KOPT-K1 (cell line): ENCODE measurements around the gene GRK5.
A peak's percentile ranks its signal among the peaks of the same experiment; 100 is the strongest.

ENCODE experiments used
- H3K27ac ChIP-seq: fragments of 200-600 bp; sonication (generic); 2 replicates; pipeline ENCODE4 v1.5.1; 2016; ENCODE audit warnings: antibody characterized with exemption, mild to moderate bottlenecking, low read depth, low read length; ENCODE audit not compliant: poor library complexity, severe bottlenecking
- H3K36me3 ChIP-seq: fragments of 200-600 bp; sonication (generic); 2 replicates; pipeline ENCODE4 v1.5.1; 2017; ENCODE audit warnings: antibody characterized with exemption, mild to moderate bottlenecking, low read length, moderate library complexity; ENCODE audit not compliant: insufficient read depth
- H3K9me3 ChIP-seq: fragments of 200-600 bp; sonication (generic); 2 replicates; pipeline ENCODE4 v1.5.1; 2017; ENCODE audit warnings: antibody characterized with exemption, low read length, mild to moderate bottlenecking; ENCODE audit not compliant: insufficient read depth, poor library complexity, severe bottlenecking

The GRK5 gene

DNA sequence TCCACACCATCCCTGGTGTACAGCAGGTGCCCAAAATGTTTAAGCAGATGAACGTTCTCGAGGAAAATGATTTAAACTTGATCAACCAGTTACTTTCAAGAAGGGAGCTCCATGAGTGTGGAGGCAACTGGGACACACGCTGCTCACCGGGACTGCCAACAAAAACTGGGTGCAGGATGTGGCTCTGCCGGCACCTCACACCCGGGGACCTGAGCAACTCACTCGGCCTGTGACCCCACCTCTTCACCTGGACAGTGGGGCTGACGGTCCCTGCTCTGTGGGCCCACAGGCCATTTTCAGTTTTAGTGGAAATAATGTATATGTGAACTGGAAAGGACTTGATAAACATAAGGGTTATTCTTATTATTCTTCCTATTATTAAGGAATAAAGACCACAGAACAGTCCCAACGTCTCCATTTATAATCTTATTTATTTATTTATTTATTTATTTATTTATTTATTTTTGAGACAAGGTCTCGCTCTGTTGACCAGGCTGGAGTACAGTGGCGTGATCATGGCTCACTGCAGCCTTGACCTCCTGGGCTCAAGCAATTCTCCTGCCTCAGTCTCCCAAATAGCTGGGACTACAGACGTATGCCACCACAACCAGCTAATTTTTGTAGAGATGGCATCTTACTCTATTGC is 274.5 kb downstream of the GRK5 start:
- H3K36me3 ChIP-seq = no peaks in the 10 kb centered on the region
- H3K27ac ChIP-seq = no peak overlapping the region
- no peaks in the 10 kb centered on the region for H3K9me3 ChIP-seq

DNA sequence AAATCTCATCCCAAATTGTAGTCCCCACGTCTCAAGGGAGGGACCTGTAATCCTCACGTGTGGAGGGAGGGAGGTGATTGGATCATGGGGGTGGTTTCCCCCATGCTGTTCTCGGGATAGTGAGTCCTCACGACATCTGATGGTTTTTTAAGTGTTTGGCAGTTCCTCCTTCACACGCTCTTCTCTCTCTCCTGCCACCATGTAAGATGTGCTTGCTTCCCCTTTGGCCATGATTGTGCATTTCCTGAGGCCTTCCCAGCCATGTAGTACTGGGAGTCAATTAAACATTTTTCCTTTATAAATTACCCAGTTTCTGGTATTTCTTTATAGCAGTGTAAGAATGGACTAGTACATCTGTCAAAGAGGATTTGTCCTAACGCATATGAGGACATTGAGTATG is 275.6 kb downstream of the GRK5 start:
- H3K9me3 ChIP-seq = no peaks in the 10 kb centered on the region
- H3K36me3 ChIP-seq = no peaks in the 10 kb centered on the region
- no peak overlapping the region for H3K27ac ChIP-seq

DNA sequence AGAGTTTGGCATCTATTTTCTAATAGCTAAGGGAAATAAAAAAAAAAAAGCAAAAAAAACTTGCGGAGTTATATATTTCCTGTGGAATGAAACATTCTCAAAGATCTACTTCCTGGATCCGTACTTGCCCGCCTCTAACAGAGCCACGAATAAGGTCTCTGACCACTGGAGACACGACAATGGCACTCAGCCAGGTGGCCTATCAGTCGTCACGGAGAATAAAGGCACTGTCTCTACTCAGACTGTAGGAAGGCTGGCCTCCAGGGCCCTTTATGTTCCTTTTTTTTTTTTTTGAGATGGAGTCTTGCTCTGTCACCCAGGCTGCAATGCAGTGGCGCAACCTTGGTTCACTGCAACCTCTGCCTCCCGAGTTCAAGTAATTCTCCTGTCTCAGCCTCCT is 276.5 kb downstream of the GRK5 start:
- H3K27ac ChIP-seq = no peak overlapping the region
- H3K9me3 ChIP-seq = no peaks in the 10 kb centered on the region
- no peaks in the 10 kb centered on the region for H3K36me3 ChIP-seq

DNA sequence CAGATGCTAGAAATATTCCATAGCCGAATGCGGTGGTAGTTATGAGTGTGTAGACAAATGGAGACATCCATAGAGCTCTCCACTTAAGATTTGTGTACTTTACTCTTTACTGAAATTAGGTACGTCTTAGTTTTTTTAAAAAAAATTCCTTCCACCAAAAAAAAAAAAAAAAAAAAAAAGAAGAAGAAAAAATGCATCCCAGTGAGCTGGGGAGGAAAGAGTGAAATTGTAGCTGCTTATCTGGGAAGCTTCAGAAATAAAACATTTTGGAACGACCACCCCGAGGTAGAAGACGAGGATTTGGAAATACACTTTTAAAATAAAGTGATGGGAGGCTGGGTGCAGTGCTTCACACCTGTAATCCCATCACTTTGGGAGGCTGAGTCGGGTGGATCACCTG is 281.3 kb downstream of the GRK5 start:
- Histone ChIP-seq H3K9me3 (no peaks in the 10 kb centered on the region), H3K36me3 (no peaks in the 10 kb centered on the region), H3K27ac (peak overlapping the region; percentile 85)

DNA sequence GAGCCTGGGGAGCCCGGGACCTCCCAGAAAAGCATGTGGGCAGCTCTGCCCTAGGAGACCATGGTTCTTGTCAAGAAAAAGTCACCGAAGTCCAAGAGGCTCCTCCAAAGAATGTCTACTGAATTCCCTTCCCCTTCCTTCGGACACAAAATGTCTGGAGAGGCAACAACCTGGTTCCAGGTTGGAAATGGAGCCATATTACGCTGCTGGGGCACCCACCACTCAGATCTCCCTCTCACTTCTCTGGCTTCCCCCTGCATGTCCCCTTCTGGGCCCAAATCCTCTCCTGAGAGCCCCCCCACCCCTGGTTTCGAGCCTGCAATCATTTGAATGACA is 282.6 kb downstream of the GRK5 start:
- Histone ChIP-seq H3K36me3 (no peaks in the 10 kb centered on the region), H3K27ac (peak overlapping the region; percentile 85), H3K9me3 (no peaks in the 10 kb centered on the region)

DNA sequence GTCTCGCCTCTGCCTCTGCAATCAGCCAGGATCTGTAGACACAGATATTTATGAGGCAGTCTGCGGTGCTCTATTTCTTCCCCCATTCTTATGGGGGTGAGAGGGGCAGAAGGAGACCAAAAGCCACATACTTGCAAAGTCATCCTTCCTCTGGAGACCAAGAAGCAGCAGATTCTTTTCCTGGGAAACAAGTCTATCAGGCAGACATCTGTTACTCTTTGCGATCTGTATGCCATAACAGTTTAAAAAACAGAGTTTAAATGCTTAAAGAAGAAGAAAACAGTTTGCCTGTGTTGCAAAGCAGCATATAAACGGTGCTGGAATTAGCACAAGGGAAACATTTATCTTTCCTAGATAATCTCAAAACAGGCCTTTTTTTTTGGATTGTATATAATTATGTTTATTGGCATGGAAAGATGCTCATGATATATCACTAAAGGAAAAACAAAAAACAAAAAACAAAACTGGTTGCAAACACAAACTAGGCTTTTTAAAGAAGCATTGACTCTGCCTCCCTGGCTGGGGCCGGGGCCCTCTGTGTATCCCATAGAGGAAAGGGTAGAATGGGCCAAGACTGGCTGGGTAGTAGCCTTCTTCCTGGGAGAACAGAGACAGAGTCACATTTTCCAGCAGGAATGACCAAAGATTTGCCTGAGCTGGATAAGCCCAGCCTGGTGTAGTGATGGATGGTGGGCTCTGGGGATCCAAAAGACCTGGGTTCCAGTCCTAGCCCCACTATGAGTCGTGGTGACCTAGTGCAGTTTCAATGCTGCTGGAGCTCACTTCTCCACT is 284.8 kb downstream of the GRK5 start:
- Histone ChIP-seq H3K27ac (peak overlapping the region; percentile 38), H3K9me3 (no peaks in the 10 kb centered on the region), H3K36me3 (no peaks in the 10 kb centered on the region)

DNA sequence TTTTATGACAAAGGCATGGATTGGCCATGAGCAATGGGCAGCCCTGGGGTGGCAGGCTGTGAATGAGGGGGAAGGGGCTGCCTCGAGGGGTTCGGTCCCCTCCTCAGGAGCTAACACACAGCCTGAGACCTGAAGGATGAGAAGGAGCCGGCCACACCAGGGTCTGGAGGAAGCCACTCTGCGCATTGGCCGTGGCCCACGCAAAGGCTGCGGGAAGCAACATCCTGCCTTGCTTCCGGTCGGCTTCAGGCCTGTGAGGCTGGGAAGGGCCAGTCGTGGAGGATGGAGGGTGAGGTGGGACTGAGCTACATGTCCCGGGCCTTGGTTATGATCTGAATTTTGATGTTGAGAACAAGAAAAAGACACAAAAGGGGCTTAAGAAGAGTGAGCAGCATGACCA is 285.8 kb downstream of the GRK5 start:
- Histone ChIP-seq H3K27ac (no peak overlapping the region), H3K36me3 (peaks cover under 1% of the 10 kb centered on the region; the same call in 1 of the 2 replicates)

DNA sequence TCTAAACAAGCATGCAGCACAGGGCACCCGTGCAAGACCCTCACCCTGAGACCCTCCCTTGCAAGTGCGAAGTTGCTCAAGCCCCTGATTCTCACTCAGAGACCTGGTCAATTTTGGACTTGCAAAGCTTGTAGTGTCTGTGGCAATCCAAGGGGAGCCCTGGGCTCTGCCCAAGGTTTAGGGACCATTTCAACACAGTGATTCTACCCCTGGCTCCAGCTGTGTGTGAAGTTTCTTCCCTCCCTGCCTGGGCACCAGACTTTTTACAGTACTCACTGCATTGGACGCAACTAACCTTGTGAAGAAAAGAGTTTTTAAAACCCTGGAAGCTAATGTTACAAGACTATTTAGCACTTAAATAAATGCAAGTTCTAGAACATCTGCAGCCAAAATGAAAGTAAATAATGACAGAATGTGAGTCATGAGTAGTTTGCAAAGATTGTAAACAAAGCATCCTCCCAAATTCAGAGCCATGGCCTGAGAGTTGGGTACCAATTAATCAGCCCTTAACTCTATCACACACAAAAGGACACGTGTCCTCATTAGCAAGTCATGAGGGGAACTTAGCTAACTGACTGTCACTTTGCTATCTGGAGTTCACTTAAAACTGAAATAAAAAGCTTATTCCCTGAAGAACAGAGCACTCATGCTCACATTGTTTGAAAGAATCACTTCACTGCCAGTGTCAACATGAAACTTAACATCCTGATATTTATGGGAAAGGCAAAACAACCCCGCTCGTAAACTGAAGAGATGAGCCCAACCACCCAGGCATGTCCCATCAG is 287.1 kb downstream of the GRK5 start:
- Histone ChIP-seq H3K36me3 (peaks cover 13% of the 10 kb centered on the region), H3K27ac (peak overlapping the region; percentile 41), H3K9me3 (no peaks in the 10 kb centered on the region)

More for the DNA sequence above, 285.8 kb downstream of the GRK5 start:
- no peaks in the 10 kb centered on the region for H3K9me3 ChIP-seq

DNA sequence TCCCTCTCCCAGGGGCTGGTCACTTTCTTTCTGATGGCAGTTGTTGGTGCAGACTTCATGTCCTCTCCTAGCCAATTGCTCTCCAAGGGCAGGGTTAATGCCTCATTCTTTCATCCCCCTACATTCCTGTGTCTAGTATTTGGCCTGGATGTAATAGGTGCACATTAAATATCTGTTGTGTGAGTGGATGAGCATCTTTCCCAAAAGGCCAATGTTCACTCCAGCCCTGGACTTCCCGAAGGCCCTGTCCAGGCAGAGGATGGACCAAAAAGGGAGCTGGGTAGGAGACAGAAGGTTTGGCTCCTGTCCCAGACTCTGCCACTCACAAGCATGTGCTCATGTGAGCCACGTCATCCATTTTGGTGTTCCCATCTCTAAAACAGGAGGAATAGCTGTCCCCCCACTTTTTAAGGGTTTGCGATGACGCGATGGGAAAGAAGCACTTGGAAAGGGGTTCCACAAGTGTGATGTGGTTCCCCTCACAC is 287.7 kb downstream of the GRK5 start:
- H3K36me3 ChIP-seq = peaks cover 20% of the 10 kb centered on the region
- H3K9me3 ChIP-seq = no peaks in the 10 kb centered on the region
- no peak overlapping the region for H3K27ac ChIP-seq

DNA sequence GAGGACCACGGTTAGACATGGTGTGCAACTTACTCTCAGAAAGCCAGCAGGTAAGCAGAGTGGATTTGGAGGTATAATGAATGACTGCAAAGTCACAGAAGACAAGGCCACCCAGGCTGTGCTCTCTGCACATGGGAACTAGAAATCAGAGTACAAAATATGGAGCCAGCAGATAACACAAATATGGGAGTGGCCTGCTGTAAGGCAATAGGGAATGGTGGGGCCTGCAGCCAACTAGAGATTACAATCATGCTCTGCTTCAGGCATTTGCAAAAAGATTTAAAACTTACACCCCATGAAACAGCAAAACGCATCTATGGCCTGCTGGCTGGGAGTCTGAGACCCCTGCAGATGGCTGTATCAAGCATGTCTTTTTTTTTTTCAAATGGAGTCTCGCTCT is 288.2 kb downstream of the GRK5 start:
- Histone ChIP-seq H3K36me3 (peaks cover 24% of the 10 kb centered on the region), H3K27ac (no peak overlapping the region), H3K9me3 (no peaks in the 10 kb centered on the region)

DNA sequence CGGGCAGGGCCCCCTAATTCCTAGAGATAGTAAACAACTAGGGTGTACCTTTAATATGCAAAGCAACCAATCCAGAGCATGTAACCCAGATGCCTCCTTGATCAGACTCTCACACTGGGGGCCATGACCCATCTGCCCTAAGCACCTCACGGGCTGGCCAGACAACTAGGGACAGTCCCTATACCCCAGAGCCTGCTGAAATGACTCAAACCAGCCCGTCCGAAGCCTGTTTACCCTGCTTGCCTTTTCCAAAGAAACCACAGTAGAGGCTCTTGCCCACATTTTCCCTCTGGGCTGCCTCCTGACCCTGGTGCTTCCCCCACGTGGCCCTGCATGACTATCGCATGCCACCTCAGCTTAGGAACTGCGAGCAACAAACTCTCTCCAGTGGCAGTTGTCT is 288.9 kb downstream of the GRK5 start:
- peak overlapping the region; percentile 26 for H3K27ac ChIP-seq
- peaks cover 28% of the 10 kb centered on the region for H3K36me3 ChIP-seq
- no peaks in the 10 kb centered on the region for H3K9me3 ChIP-seq

DNA sequence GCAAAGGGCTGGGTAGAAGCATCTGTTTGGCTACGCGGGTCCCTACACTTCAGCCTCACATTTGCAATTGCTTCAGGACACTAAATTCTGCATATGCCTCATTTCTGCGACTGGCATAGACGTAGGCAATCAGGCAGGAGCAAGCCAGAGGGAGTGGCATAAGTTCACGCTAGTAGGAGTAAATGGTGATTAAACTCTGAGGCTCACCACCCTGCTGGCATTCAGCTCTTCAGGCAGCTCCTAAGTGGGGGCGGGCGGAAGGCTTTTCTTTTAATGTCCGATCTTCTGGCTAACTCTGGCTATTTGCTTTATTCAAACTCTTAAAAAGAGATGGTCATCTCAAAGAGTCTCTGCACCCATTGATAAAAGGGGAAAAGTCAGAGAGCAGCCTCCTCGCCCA is 289.9 kb downstream of the GRK5 start:
- peaks cover 28% of the 10 kb centered on the region for H3K36me3 ChIP-seq
- no peaks in the 10 kb centered on the region for H3K9me3 ChIP-seq
- H3K27ac ChIP-seq = no peak overlapping the region

DNA sequence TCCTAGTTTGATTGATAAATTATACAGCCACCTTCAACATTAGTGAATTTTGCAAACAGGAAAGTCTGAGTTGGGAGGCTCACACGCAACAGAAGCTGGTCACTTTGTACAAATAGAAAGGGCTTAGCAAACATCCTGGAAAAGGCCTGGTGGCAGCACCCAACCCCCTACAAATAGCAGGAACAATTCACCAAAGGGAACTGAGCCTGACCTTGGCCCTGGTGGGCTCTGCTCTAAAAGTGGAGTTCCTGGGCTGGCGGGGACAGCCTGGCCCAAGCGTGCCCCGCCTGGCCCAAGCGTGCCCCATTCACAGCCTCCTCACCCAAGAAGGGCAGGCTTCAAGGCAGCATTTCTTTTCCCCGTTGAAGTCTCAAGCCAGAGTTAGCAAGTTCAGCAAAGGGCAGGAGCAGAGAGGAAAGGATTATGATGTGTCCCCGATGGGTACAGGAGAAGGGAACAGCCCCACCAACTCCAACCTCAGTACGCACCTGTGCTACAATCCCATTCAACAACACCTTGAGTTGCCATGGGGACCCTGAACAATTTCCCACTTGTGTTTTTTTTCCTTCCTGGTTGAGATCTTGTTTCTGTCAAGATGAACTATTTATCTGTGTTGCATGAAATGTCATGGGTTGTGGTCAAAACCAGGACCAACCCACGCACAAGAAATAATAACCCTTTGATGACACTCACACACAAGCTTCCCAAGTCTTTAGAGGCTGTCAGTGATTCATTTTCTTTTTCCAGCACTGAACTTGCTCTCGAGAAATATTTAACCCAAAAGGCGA is 291.7 kb downstream of the GRK5 start:
- Histone ChIP-seq H3K36me3 (peaks cover 37% of the 10 kb centered on the region), H3K27ac (peak overlapping the region; percentile 25), H3K9me3 (no peaks in the 10 kb centered on the region)

DNA sequence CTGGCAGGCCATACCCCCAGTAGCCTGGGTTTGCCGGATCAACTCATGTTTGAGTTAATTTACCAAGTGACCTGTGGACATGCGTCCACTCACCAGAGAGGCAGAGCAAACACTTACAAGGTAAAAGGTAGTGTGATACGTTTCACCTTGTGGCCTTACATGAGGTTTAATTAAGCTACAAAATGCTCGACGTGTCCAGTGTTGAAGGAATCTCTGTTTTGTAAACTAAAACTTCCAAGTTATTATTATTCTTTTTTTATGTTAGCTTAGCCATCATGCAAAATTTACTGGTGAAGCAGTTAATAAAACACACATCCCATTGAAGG is 292.3 kb downstream of the GRK5 start:
- Histone ChIP-seq H3K9me3 (no peaks in the 10 kb centered on the region), H3K27ac (peak overlapping the region; percentile 25), H3K36me3 (peaks cover 42% of the 10 kb centered on the region)
